HG03571 (cell line): Measurements from ENCODE around the gene PRDM15.

Experiments used
- ATAC-seq: cut with Tn5 transposase; IDR thresholded peaks from one replicate; pipeline ENCODE4 v1.9.1; 2021; ENCODE audit not compliant: unreplicated experiment

PRDM15 gene

GRCh38 chr21:41886328-41886727, 7.2 kb upstream of the PRDM15 start:
- no peak for ATAC-seq

GRCh38 chr21:41885341-41886024, 6.3 kb upstream of the PRDM15 start:
- ATAC-seq: no peak

GRCh38 chr21:41884501-41885030, 5.4 kb upstream of the PRDM15 start:
- ATAC-seq: no peak

- no peak for ATAC-seq
Measured at GRCh38 chr21:41883582-41883981, 4.4 kb upstream of the PRDM15 start.

GRCh38 chr21:41881051-41881450, 1.9 kb upstream of the PRDM15 start:
- no peak for ATAC-seq

- no peak for ATAC-seq
Measured at GRCh38 chr21:41880153-41880552, 1.0 kb upstream of the PRDM15 start.

GRCh38 chr21:41878831-41879189, 334 bp downstream of the PRDM15 start:
- peak; percentile 44 for ATAC-seq

GRCh38 chr21:41877901-41878830, 978 bp downstream of the PRDM15 start:
- ATAC-seq: peak; percentile 20

- no peak for ATAC-seq
Measured at GRCh38 chr21:41876928-41877652, 2.1 kb downstream of the PRDM15 start.

- no peak for ATAC-seq
Measured at GRCh38 chr21:41876396-41876795, 2.7 kb downstream of the PRDM15 start.

GRCh38 chr21:41875086-41875485, 4.1 kb downstream of the PRDM15 start:
- no peak for ATAC-seq

- ATAC-seq: no peak
Measured at GRCh38 chr21:41874611-41875010, 4.5 kb downstream of the PRDM15 start.

- ATAC-seq: no peak
Measured at GRCh38 chr21:41873426-41873825, 5.7 kb downstream of the PRDM15 start.

- ATAC-seq: no peak
Measured at GRCh38 chr21:41873005-41873404, 6.1 kb downstream of the PRDM15 start.

GRCh38 chr21:41871293-41872030, 7.7 kb downstream of the PRDM15 start:
- no peak for ATAC-seq

- ATAC-seq: no peak
Measured at GRCh38 chr21:41869771-41870170, 9.4 kb downstream of the PRDM15 start.

- ATAC-seq: peak; percentile 47
Measured at GRCh38 chr21:41868062-41868710, 11.0 kb downstream of the PRDM15 start.

- no peak for ATAC-seq
Measured at GRCh38 chr21:41867313-41867712, 11.8 kb downstream of the PRDM15 start.

GRCh38 chr21:41866274-41866809, 12.8 kb downstream of the PRDM15 start:
- no peak for ATAC-seq
